Bronchial epithelial cell (primary cell): Measurements from ENCODE around the gene MOSPD3. TPM values are rescaled to one million over a fixed set of nuclear protein-coding genes. Genes with fewer than 3 reads are reported as not detected.

Source experiments
- DNase-seq: peaks from one replicate; pipeline ENCODE4 v3.0.0-alpha.2; 2010; ENCODE audit warnings: low read depth
- FAIRE-seq: peaks from 2 replicates; lab custom pipeline; 2011; peaks lifted over from hg19 to GRCh38; lab: Jason Lieb, UNC
- H3K27me3 ChIP-seq: 2 replicates; pipeline ENCODE4 v1.5.1; 2011; ENCODE audit warnings: low read length; ENCODE audit not compliant: control insufficient read depth, insufficient read depth
- H3K36me3 ChIP-seq: 2 replicates; pipeline ENCODE4 v1.5.1; 2011; ENCODE audit warnings: low read length; ENCODE audit not compliant: control insufficient read depth, insufficient read depth
- H3K4me3 ChIP-seq: 2 replicates; pipeline ENCODE4 v1.5.1; 2011; ENCODE audit warnings: mild to moderate bottlenecking, low read depth, low read length, control low read depth
- CTCF ChIP-seq: IDR thresholded peaks from 2 replicates; pipeline ENCODE4 v1.5.1; 2011; ENCODE audit warnings: mild to moderate bottlenecking, moderate library complexity, low read length, control low read depth, inconsistent platforms; ENCODE audit not compliant: insufficient read depth, severe bottlenecking
- total RNA-seq: library from RNA; depleted of rRNA; stranded (reverse); fragments of >200 nt; gene quantifications from 2 replicates; pipeline ENCODE4 v1.2.1, GENCODE V29; 2014

The MOSPD3 gene
- total RNA-seq, 1 donor from 2014 or later = 1.8 TPM

- no peak for TF ChIP-seq CTCF
- H3K4me3 ChIP-seq = no peak overlapping the region
These were observed 17.7 kb downstream of the MOSPD3 start for GRCh38 chr7:100630066-100630465.

GRCh38 chr7:100632951-100633717, 20.8 kb downstream of the MOSPD3 start:
- DNase-seq (no peak), FAIRE-seq (no peak)
- no peaks in the 10 kb centered on the region for H3K27me3 ChIP-seq
- peak; percentile 73 for TF ChIP-seq CTCF
- peak overlapping the region; percentile 48 for H3K4me3 ChIP-seq
- no peaks in the 10 kb centered on the region for H3K36me3 ChIP-seq

More at GRCh38 chr7:100630066-100630465, 17.7 kb downstream of the MOSPD3 start:
- Histone ChIP-seq H3K27me3 (no peaks in the 10 kb centered on the region), H3K36me3 (no peaks in the 10 kb centered on the region)
- DNase-seq (no peak), FAIRE-seq (no peak)

- no peak for DNase-seq
- TF ChIP-seq CTCF = no peak
- Histone ChIP-seq H3K36me3 (no peaks in the 10 kb centered on the region), H3K4me3 (no peak overlapping the region), H3K27me3 (no peaks in the 10 kb centered on the region)
- no peak for FAIRE-seq
These were observed 27.7 kb downstream of the MOSPD3 start for GRCh38 chr7:100639995-100640516.

GRCh38 chr7:100640517-100641440, 28.4 kb downstream of the MOSPD3 start:
- FAIRE-seq (no peak), DNase-seq (no peak)
- Histone ChIP-seq H3K4me3 (no peak overlapping the region), H3K36me3 (no peaks in the 10 kb centered on the region), H3K27me3 (no peaks in the 10 kb centered on the region)
- TF ChIP-seq CTCF = no peak

GRCh38 chr7:100641463-100641859, 29.1 kb downstream of the MOSPD3 start, which contains the start of gene TFR2:
TSS of gene TFR2 (minus strand) at chr7:100641552. CDS start at chr7:100641509, 43 bp downstream.
- Histone ChIP-seq H3K36me3 (no peaks in the 10 kb centered on the region), H3K27me3 (no peaks in the 10 kb centered on the region), H3K4me3 (no peak within 1 kb of the TSS)
- FAIRE-seq (no peak), DNase-seq (no peak)
- TF ChIP-seq CTCF = no peak
